GM12875 (cell line): Measurements from ENCODE around the gene RIBC1.
A peak's percentile ranks its signal among the peaks of the same experiment; 100 is the strongest.

Source experiments
- H3K4me3 ChIP-seq: one replicate; pipeline ENCODE4 v1.5.1; 2011; ENCODE audit warnings: low read depth, low read length, control low read depth
- TF ChIP-seq, protein P1 (sequence below): IDR thresholded peaks from 2 replicates; pipeline ENCODE4 v1.5.1; 2011; ENCODE audit warnings: low read depth, mild to moderate bottlenecking, control low read depth, inconsistent platforms, low read length, moderate library complexity, borderline replicate concordance; ENCODE audit not compliant: insufficient read depth

RIBC1 gene

DNA sequence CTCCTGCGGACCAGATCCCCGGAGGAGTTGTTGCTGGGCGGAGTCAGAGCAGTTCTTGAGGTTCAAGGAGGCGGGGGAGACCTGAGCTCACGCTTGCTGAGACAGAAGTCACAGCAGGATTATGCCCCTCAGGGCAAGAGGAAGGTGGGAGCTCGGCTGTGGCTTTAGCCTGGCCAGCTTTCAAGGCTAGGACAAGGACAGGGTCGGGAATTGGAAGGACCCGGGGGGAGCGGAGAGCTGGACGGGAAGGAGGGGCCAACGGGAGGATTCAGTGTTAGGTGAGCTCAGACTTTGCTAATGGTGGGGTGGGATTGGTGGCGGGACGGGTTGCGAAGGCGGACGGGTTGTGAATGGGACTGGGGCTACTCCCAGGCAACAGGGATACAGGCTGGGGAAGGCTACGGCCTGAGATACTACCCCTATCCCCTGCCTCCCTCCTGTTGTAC lies at the start of gene RIBC1:
Gene RIBC1, plus strand, starts transcription at position 13 of the 446 bp plus-strand sequence. CDS start 3,404 bp downstream, outside the sequence.
- H3K4me3 ChIP-seq, result peak within 1 kb of the TSS; percentile 99
- TF ChIP-seq, protein P1, sequence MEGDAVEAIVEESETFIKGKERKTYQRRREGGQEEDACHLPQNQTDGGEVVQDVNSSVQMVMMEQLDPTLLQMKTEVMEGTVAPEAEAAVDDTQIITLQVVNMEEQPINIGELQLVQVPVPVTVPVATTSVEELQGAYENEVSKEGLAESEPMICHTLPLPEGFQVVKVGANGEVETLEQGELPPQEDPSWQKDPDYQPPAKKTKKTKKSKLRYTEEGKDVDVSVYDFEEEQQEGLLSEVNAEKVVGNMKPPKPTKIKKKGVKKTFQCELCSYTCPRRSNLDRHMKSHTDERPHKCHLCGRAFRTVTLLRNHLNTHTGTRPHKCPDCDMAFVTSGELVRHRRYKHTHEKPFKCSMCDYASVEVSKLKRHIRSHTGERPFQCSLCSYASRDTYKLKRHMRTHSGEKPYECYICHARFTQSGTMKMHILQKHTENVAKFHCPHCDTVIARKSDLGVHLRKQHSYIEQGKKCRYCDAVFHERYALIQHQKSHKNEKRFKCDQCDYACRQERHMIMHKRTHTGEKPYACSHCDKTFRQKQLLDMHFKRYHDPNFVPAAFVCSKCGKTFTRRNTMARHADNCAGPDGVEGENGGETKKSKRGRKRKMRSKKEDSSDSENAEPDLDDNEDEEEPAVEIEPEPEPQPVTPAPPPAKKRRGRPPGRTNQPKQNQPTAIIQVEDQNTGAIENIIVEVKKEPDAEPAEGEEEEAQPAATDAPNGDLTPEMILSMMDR, result no peak

DNA sequence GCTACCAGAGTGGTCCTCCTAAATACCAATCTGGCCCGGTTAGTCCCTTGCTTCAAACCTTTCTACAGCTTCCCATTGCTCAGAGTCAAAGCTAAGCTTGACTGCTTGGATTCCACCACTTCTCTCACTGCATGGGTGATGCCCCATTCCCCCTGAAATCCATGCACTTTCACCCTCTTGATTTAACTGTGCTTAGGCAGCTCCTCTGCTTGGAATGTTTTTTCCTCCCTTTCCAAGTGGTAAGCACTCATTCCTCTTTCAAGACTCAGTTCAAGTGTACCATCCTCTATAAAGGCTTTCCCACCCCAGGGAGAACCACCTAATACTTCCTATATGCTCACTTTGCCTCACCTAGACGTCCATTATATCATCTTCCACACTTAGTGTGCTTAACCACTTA lies 49.4 kb upstream of the RIBC1 start:
- TF ChIP-seq, protein P1, result no peak
- H3K4me3 ChIP-seq, result no peak overlapping the region

DNA sequence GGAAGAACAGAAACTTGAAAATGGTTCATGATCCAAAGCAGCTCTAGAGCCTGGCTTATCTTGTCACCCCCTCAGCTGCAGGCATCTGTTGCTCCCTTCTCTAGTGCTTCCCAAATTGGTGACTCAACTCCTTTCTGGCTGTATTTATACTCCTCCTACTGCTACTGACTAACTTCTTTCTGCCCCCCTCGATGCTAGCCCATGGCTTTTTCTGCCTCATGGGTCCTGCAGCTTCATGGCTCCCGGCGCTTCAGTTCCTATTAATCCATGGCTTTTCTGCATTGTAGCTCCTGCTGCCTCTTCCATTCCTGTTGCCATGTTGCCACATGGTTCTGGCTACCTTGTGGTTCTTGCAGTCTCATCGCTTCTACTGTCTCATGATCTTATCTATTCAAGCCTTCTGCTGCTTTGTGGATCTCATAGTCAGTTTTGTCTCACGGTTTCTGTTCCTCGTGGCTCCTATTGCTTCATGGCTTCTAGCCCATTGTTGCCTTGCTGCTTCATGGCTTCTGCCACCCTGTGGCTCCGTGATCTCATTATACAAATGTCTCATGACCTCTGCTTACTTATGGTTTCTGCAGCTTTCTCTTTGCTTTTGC lies 48.4 kb upstream of the RIBC1 start:
- no peak overlapping the region for H3K4me3 ChIP-seq
- TF ChIP-seq, protein P1, result no peak

DNA sequence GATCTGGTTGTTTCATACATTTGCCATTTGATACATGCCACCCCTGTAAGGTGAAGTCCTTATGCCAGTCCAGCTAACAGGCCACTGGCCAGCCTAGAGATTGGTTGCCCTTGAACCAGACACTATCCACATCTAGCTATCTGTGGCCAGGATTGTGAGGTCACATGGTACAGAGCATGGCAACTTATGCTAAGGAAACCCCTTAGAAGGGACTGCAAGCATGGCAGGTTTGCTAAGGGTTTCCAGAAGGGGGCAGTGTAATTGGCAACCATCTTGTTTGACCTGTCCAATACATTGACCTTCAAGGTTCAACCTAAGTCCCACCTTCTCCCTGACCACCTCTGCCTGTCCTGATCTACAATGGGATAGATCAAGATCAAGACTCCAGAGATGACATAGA lies 47.8 kb upstream of the RIBC1 start:
- H3K4me3 ChIP-seq, result no peak overlapping the region
- TF ChIP-seq, protein P1, result no peak

DNA sequence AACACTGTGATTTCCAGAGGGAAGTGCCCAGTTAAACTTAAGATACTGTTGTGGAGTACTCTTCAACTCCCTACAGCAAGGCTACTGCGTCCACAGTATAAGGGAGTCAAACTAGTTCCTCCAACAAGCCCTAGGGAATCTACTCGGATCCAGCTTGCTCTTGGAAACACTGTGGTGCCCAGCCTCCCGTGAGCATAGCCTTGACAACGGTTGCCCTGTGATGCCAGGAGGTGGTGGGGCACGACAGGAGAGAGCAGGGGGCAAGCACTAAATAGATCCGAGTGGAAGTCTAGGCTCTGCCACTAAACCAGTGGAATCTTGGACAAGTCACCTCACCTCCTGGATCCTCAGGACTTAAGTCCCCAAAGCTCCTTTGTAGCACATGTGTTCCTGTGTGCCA lies 45.8 kb upstream of the RIBC1 start:
- H3K4me3 ChIP-seq, result no peak overlapping the region
- TF ChIP-seq, protein P1, result no peak

DNA sequence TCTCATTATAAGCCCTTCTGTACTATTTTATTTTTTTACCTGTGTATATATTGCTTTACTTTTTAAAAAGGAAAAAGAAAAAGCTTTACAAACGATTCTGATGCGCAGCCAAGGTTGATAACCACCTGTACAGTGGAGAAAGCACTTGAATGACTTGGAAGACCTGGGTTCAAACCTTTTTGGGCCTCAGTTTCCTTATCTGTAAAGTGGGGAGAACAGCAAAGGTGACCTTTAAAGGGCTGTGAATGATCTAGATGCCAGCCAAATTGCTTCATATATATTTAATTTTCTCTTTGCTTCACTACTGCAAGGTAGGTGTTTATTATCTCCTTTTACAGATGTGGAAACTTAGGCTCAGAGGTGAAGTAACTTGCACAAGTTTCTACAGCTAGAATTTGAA lies 45.2 kb upstream of the RIBC1 start:
- TF ChIP-seq, protein P1, result no peak
- no peak overlapping the region for H3K4me3 ChIP-seq

DNA sequence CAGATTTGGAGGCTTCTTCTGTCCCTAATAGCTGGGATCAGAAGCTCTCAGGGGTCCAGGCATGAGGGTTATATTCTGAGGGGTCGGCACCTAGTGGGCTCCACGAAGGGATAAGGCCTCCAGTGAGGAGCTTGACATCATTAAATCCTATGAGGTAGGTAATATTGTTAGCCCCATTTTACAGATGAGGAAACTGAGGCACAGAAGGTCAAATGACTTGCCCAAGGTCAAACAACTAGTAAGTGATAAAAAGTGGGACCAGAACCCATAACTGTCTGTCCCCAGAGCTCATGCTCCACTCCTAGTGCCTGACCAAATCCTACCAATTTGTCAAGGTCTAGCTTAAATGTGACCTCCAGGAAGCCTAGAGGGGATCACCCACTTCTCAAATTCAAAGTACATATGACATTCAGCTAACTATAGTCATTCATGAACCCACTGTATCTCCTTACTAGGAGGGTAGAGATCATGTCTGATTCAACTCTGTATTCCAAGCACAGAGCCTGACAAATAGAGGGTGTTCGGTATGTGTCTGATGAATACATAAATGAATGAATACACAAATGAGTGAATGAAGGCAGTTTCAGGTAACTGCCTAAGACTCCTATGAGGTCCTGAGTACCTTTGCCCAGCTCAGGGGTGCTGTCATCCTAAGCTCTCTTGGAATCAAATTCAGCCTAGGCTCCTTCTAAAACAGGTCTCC lies 43.5 kb upstream of the RIBC1 start:
- H3K4me3 ChIP-seq, result no peak overlapping the region
- TF ChIP-seq, protein P1, result no peak
